ENCODE results near the gene SKAP1.

Gene SKAP1

DNA sequence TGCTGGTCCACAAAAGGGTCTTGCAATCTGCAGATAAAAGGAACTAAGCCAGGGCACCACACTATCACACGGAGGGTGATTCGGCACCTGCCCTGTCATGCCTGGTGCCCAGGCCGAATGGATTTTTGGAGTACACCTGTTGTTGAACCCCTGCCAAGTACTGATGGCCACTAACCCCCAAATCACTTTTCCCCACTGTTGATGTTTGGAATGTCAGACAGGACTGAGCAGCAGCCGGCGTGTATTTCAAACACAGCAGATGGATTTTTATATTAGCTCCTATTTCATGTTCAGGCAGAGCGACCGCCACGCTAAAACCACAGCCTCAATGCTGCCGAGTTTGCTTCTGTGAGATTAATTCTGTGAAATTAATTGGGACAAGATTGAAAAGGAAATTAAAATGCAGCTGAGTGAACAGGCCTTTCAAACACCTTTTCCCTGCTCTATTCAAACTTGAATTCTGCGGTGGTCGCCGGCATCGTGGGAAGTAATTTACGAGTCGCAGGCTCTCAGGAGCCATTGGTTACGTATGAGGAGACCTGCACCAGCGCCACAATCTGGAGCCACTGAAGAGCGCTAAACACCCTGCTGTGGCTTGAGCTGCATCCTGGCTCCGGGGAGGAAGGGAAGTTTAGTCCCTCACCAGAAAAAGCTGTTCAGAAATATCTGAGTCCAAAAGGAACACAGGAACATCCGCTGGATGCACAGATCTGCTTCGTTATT lies 274.0 kb downstream of the SKAP1 start:
- no peak overlapping the region for H3K4me2 ChIP-seq (ENCODE audit: low read depth, low read length, poor library complexity, severe bottlenecking)
- H3K9me3 ChIP-seq (ENCODE audit: insufficient read depth, low read length) = no peaks in the 10 kb centered on the region

DNA sequence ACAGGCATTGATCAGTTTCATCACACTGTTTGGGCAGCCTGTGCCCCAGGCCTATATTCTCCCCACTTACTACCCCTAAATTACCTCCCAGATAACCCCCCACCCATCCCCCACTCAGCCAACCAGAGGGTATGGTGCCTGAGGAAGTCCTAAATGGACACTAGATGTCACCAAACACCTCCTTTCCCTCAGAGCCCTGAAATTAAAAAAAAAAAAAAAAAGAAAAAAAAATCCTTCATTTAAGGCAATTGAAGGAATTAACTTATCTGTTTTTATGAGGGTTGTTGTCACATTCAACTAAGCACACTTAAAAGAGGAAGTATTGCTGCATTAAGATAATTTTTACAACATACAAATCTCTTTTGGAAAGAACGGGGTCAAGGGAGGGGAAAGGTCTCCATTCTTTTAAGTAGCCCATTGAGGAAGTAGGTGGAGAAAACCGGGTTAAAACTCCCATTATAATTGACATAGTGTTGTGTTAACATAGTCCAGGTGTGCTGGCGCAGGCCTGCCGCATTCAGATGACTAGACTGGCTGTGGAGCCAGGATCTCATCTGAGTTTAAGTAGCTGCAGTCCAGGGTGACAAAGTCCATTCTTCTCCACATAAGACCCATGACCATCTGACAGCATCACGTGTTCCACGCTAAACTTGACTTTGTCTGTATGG lies 276.2 kb downstream of the SKAP1 start:
- H3K27ac ChIP-seq (ENCODE audit: low read depth, low read length) = no peak overlapping the region
- no peaks in the 10 kb centered on the region for H4K20me1 ChIP-seq (ENCODE audit: low read depth, low read length)
- H2AFZ ChIP-seq (ENCODE audit: low read depth, low read length, severe bottlenecking) = no peak overlapping the region
- no peak overlapping the region for H3K9ac ChIP-seq (ENCODE audit: low read length)
- H3K4me2 ChIP-seq (ENCODE audit: low read depth, low read length, poor library complexity, severe bottlenecking) = no peak overlapping the region
- H3K79me2 ChIP-seq (ENCODE audit: insufficient read depth, low read length) = no peaks in the 10 kb centered on the region
- TF ChIP-seq, protein P1, sequence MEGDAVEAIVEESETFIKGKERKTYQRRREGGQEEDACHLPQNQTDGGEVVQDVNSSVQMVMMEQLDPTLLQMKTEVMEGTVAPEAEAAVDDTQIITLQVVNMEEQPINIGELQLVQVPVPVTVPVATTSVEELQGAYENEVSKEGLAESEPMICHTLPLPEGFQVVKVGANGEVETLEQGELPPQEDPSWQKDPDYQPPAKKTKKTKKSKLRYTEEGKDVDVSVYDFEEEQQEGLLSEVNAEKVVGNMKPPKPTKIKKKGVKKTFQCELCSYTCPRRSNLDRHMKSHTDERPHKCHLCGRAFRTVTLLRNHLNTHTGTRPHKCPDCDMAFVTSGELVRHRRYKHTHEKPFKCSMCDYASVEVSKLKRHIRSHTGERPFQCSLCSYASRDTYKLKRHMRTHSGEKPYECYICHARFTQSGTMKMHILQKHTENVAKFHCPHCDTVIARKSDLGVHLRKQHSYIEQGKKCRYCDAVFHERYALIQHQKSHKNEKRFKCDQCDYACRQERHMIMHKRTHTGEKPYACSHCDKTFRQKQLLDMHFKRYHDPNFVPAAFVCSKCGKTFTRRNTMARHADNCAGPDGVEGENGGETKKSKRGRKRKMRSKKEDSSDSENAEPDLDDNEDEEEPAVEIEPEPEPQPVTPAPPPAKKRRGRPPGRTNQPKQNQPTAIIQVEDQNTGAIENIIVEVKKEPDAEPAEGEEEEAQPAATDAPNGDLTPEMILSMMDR (IDR thresholded peaks at IDR 0.05; ENCODE audit: insufficient read depth, low read length, poor library complexity, severe bottlenecking) = peak; percentile 31
- no peak for TF ChIP-seq EZH2phosphoT487 (conservative IDR thresholded peaks at IDR 0.05; ENCODE audit: low read length)
- H3K36me3 ChIP-seq (ENCODE audit: low read length) = no peaks in the 10 kb centered on the region
- no peaks in the 10 kb centered on the region for H3K9me3 ChIP-seq (ENCODE audit: insufficient read depth, low read length)
- no peaks in the 10 kb centered on the region for H3K9me2 ChIP-seq (replicated peaks; ENCODE audit: insufficient read depth, low read length)
- H3K27me3 ChIP-seq (ENCODE audit: low read length) = no peaks in the 10 kb centered on the region
- H3F3A ChIP-seq (ENCODE audit: insufficient read depth) = no peaks in the 10 kb centered on the region
- no peak overlapping the region for H3K4me3 ChIP-seq (ENCODE audit: insufficient read depth, low read length, poor library complexity, severe bottlenecking)

More for the DNA sequence above, 274.0 kb downstream of the SKAP1 start:
- Histone ChIP-seq H3K9me2 (replicated peaks; ENCODE audit: insufficient read depth, low read length) (no peaks in the 10 kb centered on the region), H3K4me3 (ENCODE audit: insufficient read depth, low read length, poor library complexity, severe bottlenecking) (no peak overlapping the region), H2AFZ (ENCODE audit: low read depth, low read length, severe bottlenecking) (no peak overlapping the region), H3K27ac (ENCODE audit: low read depth, low read length) (no peak overlapping the region), H3K36me3 (ENCODE audit: low read length) (no peaks in the 10 kb centered on the region), H3F3A (ENCODE audit: insufficient read depth) (no peaks in the 10 kb centered on the region), H4K20me1 (ENCODE audit: low read depth, low read length) (no peaks in the 10 kb centered on the region), H3K9ac (ENCODE audit: low read length) (no peak overlapping the region), H3K79me2 (ENCODE audit: insufficient read depth, low read length) (no peaks in the 10 kb centered on the region), H3K27me3 (ENCODE audit: low read length) (no peaks in the 10 kb centered on the region)
- TF ChIP-seq, protein P1 (IDR thresholded peaks at IDR 0.05; ENCODE audit: insufficient read depth, low read length, poor library complexity, severe bottlenecking) = no peak
- no peak for TF ChIP-seq EZH2phosphoT487 (conservative IDR thresholded peaks at IDR 0.05; ENCODE audit: low read length)

DNA sequence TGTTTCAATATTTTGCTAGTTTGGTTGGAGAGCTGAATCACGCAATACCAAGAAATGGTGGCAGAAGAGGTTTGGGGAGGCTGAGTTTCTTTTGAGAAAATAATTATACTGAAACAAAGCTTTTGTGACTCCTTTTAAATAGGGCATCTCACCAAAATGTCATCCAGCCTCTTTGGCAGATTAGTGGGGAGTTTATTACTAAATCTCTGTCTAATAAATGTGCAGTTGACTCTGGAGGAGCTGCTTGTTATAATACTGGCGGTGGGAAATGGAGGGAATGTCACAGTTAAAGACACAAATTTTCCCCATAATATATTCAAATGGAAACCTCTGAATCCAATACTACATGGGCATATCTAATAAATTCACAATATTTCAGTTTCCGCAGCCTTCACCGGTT lies 277.7 kb downstream of the SKAP1 start:
- H3K4me3 ChIP-seq (ENCODE audit: insufficient read depth, low read length, poor library complexity, severe bottlenecking) = no peak overlapping the region
- no peak overlapping the region for H3K27ac ChIP-seq (ENCODE audit: low read depth, low read length)

More for the DNA sequence above, 277.7 kb downstream of the SKAP1 start:
- no peak overlapping the region for H3K4me2 ChIP-seq (ENCODE audit: low read depth, low read length, poor library complexity, severe bottlenecking)
- H3K79me2 ChIP-seq (ENCODE audit: insufficient read depth, low read length) = no peaks in the 10 kb centered on the region
- no peaks in the 10 kb centered on the region for H3F3A ChIP-seq (ENCODE audit: insufficient read depth)
- no peaks in the 10 kb centered on the region for H3K9me3 ChIP-seq (ENCODE audit: insufficient read depth, low read length)
- no peaks in the 10 kb centered on the region for H3K27me3 ChIP-seq (ENCODE audit: low read length)
- no peaks in the 10 kb centered on the region for H3K36me3 ChIP-seq (ENCODE audit: low read length)
- H4K20me1 ChIP-seq (ENCODE audit: low read depth, low read length) = no peaks in the 10 kb centered on the region
- no peak overlapping the region for H3K9ac ChIP-seq (ENCODE audit: low read length)
- TF ChIP-seq, protein P1 (IDR thresholded peaks at IDR 0.05; ENCODE audit: insufficient read depth, low read length, poor library complexity, severe bottlenecking) = no peak
- no peak for TF ChIP-seq EZH2phosphoT487 (conservative IDR thresholded peaks at IDR 0.05; ENCODE audit: low read length)
- no peak overlapping the region for H2AFZ ChIP-seq (ENCODE audit: low read depth, low read length, severe bottlenecking)
- no peaks in the 10 kb centered on the region for H3K9me2 ChIP-seq (replicated peaks; ENCODE audit: insufficient read depth, low read length)

Measured in SU-DHL-6 (cell line).